Thyroid gland (tissue), 4 donors: Measurements from ENCODE around the gene SHISA5. TPM values are rescaled to one million over a fixed set of nuclear protein-coding genes. Genes with fewer than 3 reads are reported as not detected.

ENCODE experiments used
- DNase-seq, 2 donors: peaks; one replicate each; pipeline ENCODE4 v3.0.0-alpha.2; 2019
- H3K27ac ChIP-seq, 3 donors: fragments of 200-600 bp; sonication (generic); 1 replicate in 2 of 3; 2 replicates in 1 of 3; pipeline ENCODE4 v1.5.1; 2016 to 2019; ENCODE audit warnings: mild to moderate bottlenecking in 1 of 3, moderate library complexity in 1 of 3
- H3K27me3 ChIP-seq: fragments of 200-600 bp; sonication (generic); one replicate; pipeline ENCODE4 v1.5.1; 2019
- H3K36me3 ChIP-seq, 2 donors: fragments of 200-600 bp; sonication (generic); one replicate each; pipeline ENCODE4 v1.5.1; 2016 to 2019
- H3K4me1 ChIP-seq, 2 donors: fragments of 200-600 bp; sonication (generic); one replicate each; pipeline ENCODE4 v1.5.1; 2017 to 2019
- H3K4me3 ChIP-seq, 3 donors: fragments of 200-600 bp; sonication (generic); replicated peaks in 1 of 3; 1 replicate in 2 of 3; 2 replicates in 1 of 3; pipeline ENCODE4 v1.5.1; 2016; ENCODE audit warnings: mild to moderate bottlenecking in 1 of 3
- H3K9me3 ChIP-seq: fragments of 200-600 bp; sonication (generic); one replicate; pipeline ENCODE4 v1.5.1; 2017
- POLR2A ChIP-seq, 2 donors: fragments of 450-650 bp; IDR thresholded peaks; one replicate each; pipeline ENCODE4 v1.6.1; 2017; ENCODE audit warnings: antibody characterized with exemption in 2 of 2, mild to moderate bottlenecking in 2 of 2, moderate library complexity in 1 of 2
- WGBS, 2 donors: methylation state at CpG; one replicate each; pipeline ENCODE4 v1.1.5; 2017; 5-methylcytosine and 5-hydroxymethylcytosine counted together
- intact Hi-C: fragments of 100-400 bp; cut with DNase I; formaldehyde crosslinking; loops from one replicate; pipeline ENCODE4 v1.15.1; 2023
- total RNA-seq, 4 donors: library from RNA; depleted of rRNA; stranded (reverse); fragments of >200 nt; gene quantifications; one replicate each; pipeline ENCODE4 v1.2.3, GENCODE V29; 2016
- TF ChIP-seq, protein P1 (sequence below), 6 experiments: fragments of 200-600 bp in 3 of 6; fragments of 450-650 bp in 3 of 6; sonication (generic) in 3 of 6; IDR thresholded peaks; one replicate each; pipeline ENCODE4 v1.5.1; 2016 to 2019; ENCODE audit warnings: antibody characterized with exemption in 6 of 6, mild to moderate bottlenecking in 2 of 6, inconsistent platforms in 1 of 6, moderate library complexity in 1 of 6

SHISA5 gene
- total RNA-seq, 4 donors from 2014 or later, result 100.0 to 120 (median 109) TPM

DNA sequence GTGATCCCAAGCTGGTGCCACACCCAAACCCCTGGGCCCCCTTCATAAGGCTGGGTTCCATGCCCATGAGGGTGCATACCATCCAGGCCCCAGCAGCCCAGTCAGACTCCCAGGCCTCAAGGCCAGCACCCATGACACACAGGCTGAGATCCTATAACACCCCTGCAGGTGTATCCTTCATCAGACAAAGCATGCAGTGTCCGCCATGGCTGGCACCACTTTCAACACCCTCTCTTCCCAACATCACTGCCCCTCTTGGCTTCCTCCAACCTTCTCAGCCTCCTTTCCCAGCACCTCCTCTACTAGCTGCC is 67.5 kb downstream of the SHISA5 start:
- no peaks in the 10 kb centered on the region for H3K9me3 ChIP-seq
- H3K27ac ChIP-seq, result peak overlapping the region; percentile 95 to 96 (median 96)
- H3K36me3 ChIP-seq, result no peaks in the 10 kb centered on the region
- H3K27me3 ChIP-seq, result no peaks in the 10 kb centered on the region
- peaks cover 43 to 55% of the 10 kb centered on the region in 2 donors for H3K4me1 ChIP-seq
- no peak for DNase-seq
- TF ChIP-seq, protein P1, sequence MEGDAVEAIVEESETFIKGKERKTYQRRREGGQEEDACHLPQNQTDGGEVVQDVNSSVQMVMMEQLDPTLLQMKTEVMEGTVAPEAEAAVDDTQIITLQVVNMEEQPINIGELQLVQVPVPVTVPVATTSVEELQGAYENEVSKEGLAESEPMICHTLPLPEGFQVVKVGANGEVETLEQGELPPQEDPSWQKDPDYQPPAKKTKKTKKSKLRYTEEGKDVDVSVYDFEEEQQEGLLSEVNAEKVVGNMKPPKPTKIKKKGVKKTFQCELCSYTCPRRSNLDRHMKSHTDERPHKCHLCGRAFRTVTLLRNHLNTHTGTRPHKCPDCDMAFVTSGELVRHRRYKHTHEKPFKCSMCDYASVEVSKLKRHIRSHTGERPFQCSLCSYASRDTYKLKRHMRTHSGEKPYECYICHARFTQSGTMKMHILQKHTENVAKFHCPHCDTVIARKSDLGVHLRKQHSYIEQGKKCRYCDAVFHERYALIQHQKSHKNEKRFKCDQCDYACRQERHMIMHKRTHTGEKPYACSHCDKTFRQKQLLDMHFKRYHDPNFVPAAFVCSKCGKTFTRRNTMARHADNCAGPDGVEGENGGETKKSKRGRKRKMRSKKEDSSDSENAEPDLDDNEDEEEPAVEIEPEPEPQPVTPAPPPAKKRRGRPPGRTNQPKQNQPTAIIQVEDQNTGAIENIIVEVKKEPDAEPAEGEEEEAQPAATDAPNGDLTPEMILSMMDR (IDR thresholded peaks at IDR 0.05), result no peak
- no peak for TF ChIP-seq POLR2A (IDR thresholded peaks at IDR 0.05)
- WGBS, 2 donors, result 0 to 81% methylated on average over 1 of the region's 1 CpG
- H3K4me3 ChIP-seq, result no peak overlapping the region
- intact Hi-C loops, result loop anchor here (2.0 to 10.0 kb wide), 3 partner anchors 36 to 244 kb away; no protein-coding TSS in a partner anchor

DNA sequence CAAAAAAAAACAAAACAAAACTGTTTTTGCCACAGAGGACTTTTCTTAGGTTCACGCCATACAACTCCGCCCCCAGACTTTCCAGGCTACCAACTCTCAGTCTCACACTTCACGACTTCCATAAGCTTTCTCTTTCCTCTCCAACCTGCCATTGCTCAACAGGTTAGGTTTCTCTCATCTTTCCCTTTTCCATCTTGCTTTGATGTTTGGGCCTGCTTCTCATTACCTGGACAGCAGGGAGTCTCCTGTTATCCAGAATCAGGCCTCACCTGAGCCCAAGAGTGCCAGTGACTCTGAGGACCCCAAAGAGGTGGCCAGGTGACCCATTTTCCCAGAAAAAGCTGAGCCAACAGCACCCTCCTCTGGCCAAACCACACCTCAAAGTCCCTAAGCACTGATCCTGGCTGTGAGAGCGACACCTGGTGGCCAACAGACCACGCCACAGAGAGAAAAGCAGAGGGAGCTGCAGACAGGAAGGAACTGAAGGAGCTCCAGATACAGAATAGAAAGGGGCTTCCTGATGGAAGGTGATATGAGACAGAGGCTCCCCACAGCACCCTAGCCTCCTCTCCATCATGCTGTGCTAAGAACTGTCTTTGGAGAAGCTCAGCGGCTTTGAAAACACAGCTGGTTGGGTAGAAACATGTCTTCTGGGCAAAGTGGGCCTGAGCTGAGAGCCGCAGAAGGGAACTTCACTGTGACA is 68.0 kb downstream of the SHISA5 start:
- no peak overlapping the region for H3K4me3 ChIP-seq
- intact Hi-C loops, result loop anchor here (2.0 to 10.0 kb wide), 3 partner anchors 35 to 244 kb away; no protein-coding TSS in a partner anchor
- no peaks in the 10 kb centered on the region for H3K9me3 ChIP-seq
- no peaks in the 10 kb centered on the region for H3K27me3 ChIP-seq
- peaks cover 38 to 60% of the 10 kb centered on the region in 2 donors for H3K4me1 ChIP-seq
- no peaks in the 10 kb centered on the region for H3K36me3 ChIP-seq
- TF ChIP-seq, protein P1 (IDR thresholded peaks at IDR 0.05), result peak; percentile 94 to 100 (median 99)
- TF ChIP-seq POLR2A (IDR thresholded peaks at IDR 0.05), result peak in 1 of 2 donors; percentile 9
- WGBS, 2 donors, result 34 to 37% methylated on average over 7 of the region's 7 CpGs
- DNase-seq, result peak; percentile 89 to 92
- H3K27ac ChIP-seq, result peak overlapping the region; percentile 95 to 96 (median 96)

DNA sequence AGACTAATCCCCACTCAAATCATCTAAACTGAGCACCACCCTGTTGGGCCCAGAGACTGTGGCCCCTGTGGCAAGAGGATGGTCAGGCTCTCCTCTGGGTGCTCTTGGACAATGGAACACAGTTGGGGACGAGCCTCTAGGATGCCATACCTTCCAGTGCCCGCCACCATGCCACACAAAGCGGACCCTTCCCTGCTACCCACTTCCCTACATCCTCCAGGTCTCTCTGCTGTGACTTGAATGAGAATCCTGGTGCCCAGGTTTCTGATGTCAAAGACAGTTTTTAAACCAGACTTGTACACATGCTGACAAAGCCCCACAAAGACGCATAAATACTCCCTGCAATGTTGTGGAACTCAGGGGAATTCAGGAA is 68.8 kb downstream of the SHISA5 start:
- no peaks in the 10 kb centered on the region for H3K27me3 ChIP-seq
- peak overlapping the region; percentile 95 to 96 (median 96) for H3K27ac ChIP-seq
- WGBS, 2 donors, result 90 to 91% methylated on average over 4 of the region's 4 CpGs
- peaks cover 42 to 67% of the 10 kb centered on the region in 2 donors for H3K4me1 ChIP-seq
- TF ChIP-seq, protein P1 (IDR thresholded peaks at IDR 0.05), result no peak
- TF ChIP-seq POLR2A (IDR thresholded peaks at IDR 0.05), result no peak
- no peak overlapping the region for H3K4me3 ChIP-seq
- intact Hi-C loops, result loop anchor here (5.0 to 10.0 kb wide), 2 partner anchors 160 to 243 kb away; no protein-coding TSS in a partner anchor
- no peaks in the 10 kb centered on the region for H3K36me3 ChIP-seq
- no peak for DNase-seq
- no peaks in the 10 kb centered on the region for H3K9me3 ChIP-seq

DNA sequence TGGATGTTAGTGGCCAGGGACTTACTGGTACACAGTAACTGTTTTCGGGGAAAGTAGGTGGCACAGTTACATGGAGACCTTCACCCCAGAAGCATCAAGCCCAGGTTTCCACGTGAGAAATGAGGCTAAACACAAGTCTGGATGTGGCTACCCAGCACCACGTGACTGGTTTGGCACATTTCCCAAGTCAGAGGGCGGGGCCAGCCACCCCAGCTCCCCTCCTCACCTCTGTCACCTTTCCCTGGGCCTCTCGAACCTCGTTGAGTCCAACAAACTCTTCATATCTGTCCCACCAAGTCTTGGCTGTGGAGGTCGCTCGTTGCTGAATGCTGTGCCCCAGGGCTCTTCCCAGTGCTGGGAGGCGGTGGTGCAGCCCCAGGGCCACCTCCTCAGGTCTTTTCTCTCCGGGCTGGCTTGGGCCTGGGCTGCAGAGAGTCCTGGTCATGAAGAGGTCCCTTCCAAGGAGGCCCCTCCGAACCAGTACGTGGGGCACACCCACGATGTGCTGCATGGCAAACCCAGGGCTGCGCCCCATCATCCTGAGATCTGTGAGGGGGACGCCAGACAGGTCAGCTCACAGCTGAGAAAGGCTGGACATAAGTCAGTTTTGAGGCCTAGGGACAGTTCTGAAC is 69.3 kb downstream of the SHISA5 start:
- intact Hi-C loops, result loop anchor here (5.0 to 10.0 kb wide), 2 partner anchors 160 to 242 kb away; no protein-coding TSS in a partner anchor
- H3K27me3 ChIP-seq, result no peaks in the 10 kb centered on the region
- H3K4me1 ChIP-seq, result peaks cover 46 to 70% of the 10 kb centered on the region in 2 donors
- no peak for TF ChIP-seq POLR2A (IDR thresholded peaks at IDR 0.05)
- TF ChIP-seq, protein P1 (IDR thresholded peaks at IDR 0.05), result no peak
- H3K27ac ChIP-seq, result peak overlapping the region; percentile 95 to 96 (median 96)
- no peaks in the 10 kb centered on the region for H3K9me3 ChIP-seq
- no peaks in the 10 kb centered on the region for H3K36me3 ChIP-seq
- WGBS, 2 donors, result 58 to 73% methylated on average over 12 to 13 of the region's 15 CpGs
- H3K4me3 ChIP-seq, result no peak overlapping the region
- DNase-seq, result peak in 1 of 2 donors; percentile 39
